Epithelial cell of proximal tubule (primary cell): Measurements from ENCODE around the gene EDEM1. TPM values are rescaled to one million over a fixed set of nuclear protein-coding genes. Genes with fewer than 3 reads are reported as not detected.

Experiments used
- DNase-seq: peaks from one replicate; pipeline ENCODE4 v3.0.0-alpha.2; 2011; ENCODE audit warnings: low read depth
- H3K4me3 ChIP-seq: 2 replicates; pipeline ENCODE4 v1.5.1; 2011; ENCODE audit warnings: low read depth, mild to moderate bottlenecking, low read length
- total RNA-seq: library from RNA; depleted of rRNA; stranded (reverse); fragments of >200 nt; gene quantifications from 2 replicates; pipeline ENCODE4 v1.2.3, GENCODE V29; 2015
- TF ChIP-seq, protein P1 (sequence below): conservative IDR thresholded peaks from 2 replicates; pipeline ENCODE4 v1.5.1; 2012; ENCODE audit warnings: low read depth, mild to moderate bottlenecking, low read length

Gene EDEM1
- total RNA-seq, 1 donor from 2014 or later, result 50.6 TPM

GRCh38 chr3:5220193-5220592, 32.7 kb downstream of the EDEM1 start:
- DNase-seq, result no peak
- H3K4me3 ChIP-seq, result no peak overlapping the region
- TF ChIP-seq, protein P1, sequence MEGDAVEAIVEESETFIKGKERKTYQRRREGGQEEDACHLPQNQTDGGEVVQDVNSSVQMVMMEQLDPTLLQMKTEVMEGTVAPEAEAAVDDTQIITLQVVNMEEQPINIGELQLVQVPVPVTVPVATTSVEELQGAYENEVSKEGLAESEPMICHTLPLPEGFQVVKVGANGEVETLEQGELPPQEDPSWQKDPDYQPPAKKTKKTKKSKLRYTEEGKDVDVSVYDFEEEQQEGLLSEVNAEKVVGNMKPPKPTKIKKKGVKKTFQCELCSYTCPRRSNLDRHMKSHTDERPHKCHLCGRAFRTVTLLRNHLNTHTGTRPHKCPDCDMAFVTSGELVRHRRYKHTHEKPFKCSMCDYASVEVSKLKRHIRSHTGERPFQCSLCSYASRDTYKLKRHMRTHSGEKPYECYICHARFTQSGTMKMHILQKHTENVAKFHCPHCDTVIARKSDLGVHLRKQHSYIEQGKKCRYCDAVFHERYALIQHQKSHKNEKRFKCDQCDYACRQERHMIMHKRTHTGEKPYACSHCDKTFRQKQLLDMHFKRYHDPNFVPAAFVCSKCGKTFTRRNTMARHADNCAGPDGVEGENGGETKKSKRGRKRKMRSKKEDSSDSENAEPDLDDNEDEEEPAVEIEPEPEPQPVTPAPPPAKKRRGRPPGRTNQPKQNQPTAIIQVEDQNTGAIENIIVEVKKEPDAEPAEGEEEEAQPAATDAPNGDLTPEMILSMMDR, result no peak

- TF ChIP-seq, protein P1, result no peak
- DNase-seq, result no peak
- H3K4me3 ChIP-seq, result no peak overlapping the region
These were observed 33.3 kb downstream of the EDEM1 start for GRCh38 chr3:5220667-5221431.

- DNase-seq, result no peak
- H3K4me3 ChIP-seq, result no peak overlapping the region
- TF ChIP-seq, protein P1, result no peak
These were observed 34.2 kb downstream of the EDEM1 start for GRCh38 chr3:5221701-5222100.

DNA sequence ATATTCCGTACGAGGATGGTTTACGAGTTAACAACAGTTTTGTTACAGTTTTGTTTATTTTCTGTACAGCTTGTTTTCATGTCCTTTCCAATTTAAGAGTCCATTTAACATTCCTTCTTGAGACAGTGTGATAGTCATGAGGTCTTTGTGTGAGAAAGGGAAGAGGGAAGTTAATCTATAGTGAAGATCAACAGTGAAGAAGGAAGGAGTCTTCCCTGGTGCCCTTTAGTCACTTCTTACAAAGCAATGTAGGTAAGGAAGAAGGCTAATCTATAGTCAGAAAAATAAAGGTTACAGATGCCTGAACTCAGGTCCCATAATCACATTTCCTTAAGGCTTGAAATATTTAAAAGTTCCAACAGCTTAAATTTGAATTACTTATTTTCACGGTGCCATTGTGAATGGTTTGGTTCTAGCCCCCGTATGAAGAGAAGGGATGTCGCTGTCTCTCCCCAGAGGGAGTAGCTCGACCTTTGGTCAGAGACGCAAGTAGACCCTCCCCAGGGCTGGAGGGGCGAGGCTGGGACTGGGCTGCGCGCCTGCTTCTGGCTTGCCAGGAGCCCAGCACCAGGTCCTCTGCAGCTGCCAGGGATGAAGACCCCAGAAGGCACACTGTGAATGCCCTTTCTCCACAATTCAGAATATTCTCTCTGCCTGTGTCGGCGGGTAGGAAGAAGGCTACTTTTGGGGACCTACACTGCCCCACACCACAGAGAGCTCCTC, 34.9 kb downstream of the EDEM1 start:
- TF ChIP-seq, protein P1, result no peak
- no peak overlapping the region for H3K4me3 ChIP-seq
- DNase-seq, result no peak

GRCh38 chr3:5226783-5227182, 39.3 kb downstream of the EDEM1 start:
- no peak overlapping the region for H3K4me3 ChIP-seq
- TF ChIP-seq, protein P1, result peak; percentile 59
- no peak for DNase-seq

- no peak overlapping the region for H3K4me3 ChIP-seq
- DNase-seq, result no peak
- TF ChIP-seq, protein P1, result no peak
These were observed 40.3 kb downstream of the EDEM1 start for GRCh38 chr3:5227812-5228211.

GRCh38 chr3:5229414-5229813, 41.9 kb downstream of the EDEM1 start:
- TF ChIP-seq, protein P1, result no peak
- DNase-seq, result no peak
- no peak overlapping the region for H3K4me3 ChIP-seq
